Measurements from ENCODE around the gene CCL11.

Gene CCL11

GRCh38 chr17:34285286-34285792 lies at the start of gene CCL11:
Gene CCL11 (plus strand): TSS chr17:34285742. CDS start chr17:34285809, 67 bp downstream.
- DNase-seq: no peak

GRCh38 chr17:34236281-34236892 lies 49.2 kb upstream of the CCL11 start:
- no peak for DNase-seq

GRCh38 chr17:34237458-34237857 lies 48.1 kb upstream of the CCL11 start:
- no peak for DNase-seq

- no peak for DNase-seq
Observed at GRCh38 chr17:34241062-34241461, 44.5 kb upstream of the CCL11 start.

GRCh38 chr17:34242587-34243363 lies 42.8 kb upstream of the CCL11 start:
- no peak for DNase-seq

- no peak for DNase-seq
Observed at GRCh38 chr17:34243364-34244320, 41.9 kb upstream of the CCL11 start.

- no peak for DNase-seq
Observed at GRCh38 chr17:34245351-34245905, 40.1 kb upstream of the CCL11 start.

GRCh38 chr17:34246446-34246845 lies 39.1 kb upstream of the CCL11 start:
- no peak for DNase-seq

- DNase-seq: no peak
Observed at GRCh38 chr17:34246881-34247280, 38.7 kb upstream of the CCL11 start.

GRCh38 chr17:34248511-34249024 lies 37.0 kb upstream of the CCL11 start:
- DNase-seq: no peak

GRCh38 chr17:34249061-34249460 lies 36.5 kb upstream of the CCL11 start:
- DNase-seq: no peak

GRCh38 chr17:34249478-34249877 lies 36.1 kb upstream of the CCL11 start:
- no peak for DNase-seq

GRCh38 chr17:34251186-34251585 lies 34.4 kb upstream of the CCL11 start:
- no peak for DNase-seq

GRCh38 chr17:34252095-34252443 lies 33.5 kb upstream of the CCL11 start:
- no peak for DNase-seq

- no peak for DNase-seq
Observed at GRCh38 chr17:34252444-34253138, 33.0 kb upstream of the CCL11 start.

- no peak for DNase-seq
Observed at GRCh38 chr17:34253139-34253525, 32.4 kb upstream of the CCL11 start.

- no peak for DNase-seq
Observed at GRCh38 chr17:34254146-34254545, 31.4 kb upstream of the CCL11 start.

GRCh38 chr17:34254651-34255380 lies 30.7 kb upstream of the CCL11 start, which contains the start of gene CCL2:
Gene CCL2 (plus strand): TSS chr17:34255285. CDS start chr17:34255350, 65 bp downstream.
- no peak for DNase-seq

- DNase-seq: no peak
Observed at GRCh38 chr17:34255381-34255732, 30.2 kb upstream of the CCL11 start.

- no peak for DNase-seq
Observed at GRCh38 chr17:34255841-34256240, 29.7 kb upstream of the CCL11 start.

- no peak for DNase-seq
Observed at GRCh38 chr17:34257299-34257985, 28.1 kb upstream of the CCL11 start.
